HEK293 (cell line): Measurements from ENCODE around the gene NKPD1.

ENCODE experiments used
- CTCF ChIA-PET: fragments of 350-600 bp; formaldehyde crosslinking; extraction: SDS; loops from one replicate; lab custom pipeline; 2021; ENCODE audit warnings: antibody characterized with exemption; lab: Yijun Ruan, JAX
- POLR2A ChIA-PET: fragments of 300-600 bp; formaldehyde crosslinking; extraction: SDS; loops from one replicate; lab custom pipeline; 2020; ENCODE audit warnings: antibody characterized with exemption, inconsistent platforms; lab: Yijun Ruan, JAX
- H3K27ac ChIP-seq: fragments of 200-500 bp; sonication (Bioruptor generic); 2 replicates; pipeline ENCODE4 v1.5.1; 2014; ENCODE audit warnings: low read depth, low read length, control low read depth, inconsistent platforms; ENCODE audit errors: extremely low read depth
- H3K36me3 ChIP-seq, 2 experiments: fragments of 200-500 bp in 1 of 2; sonication (Bioruptor generic) in 1 of 2; 1 replicate in 1 of 2; 2 replicates in 1 of 2; pipeline ENCODE4 v1.5.1; 2014 to 2017; ENCODE audit warnings: inconsistent platforms in 2 of 2, low read length in 2 of 2; ENCODE audit not compliant: control insufficient read depth in 2 of 2, insufficient read depth in 1 of 2
- H3K4me1 ChIP-seq: fragments of 200-500 bp; sonication (Bioruptor generic); 2 replicates; pipeline ENCODE4 v1.5.1; 2014; ENCODE audit warnings: mild to moderate bottlenecking, low read length, inconsistent platforms; ENCODE audit not compliant: control insufficient read depth, insufficient read depth
- H3K4me3 ChIP-seq: 2 replicates; pipeline ENCODE4 v1.5.1; 2011; ENCODE audit warnings: low read depth, mild to moderate bottlenecking, control low read depth, low read length, moderate library complexity
- H3K9me3 ChIP-seq: fragments of 200-500 bp; sonication (Bioruptor generic); 2 replicates; pipeline ENCODE4 v1.5.1; 2014; ENCODE audit warnings: low read depth, low read length, inconsistent platforms; ENCODE audit not compliant: control insufficient read depth, insufficient read depth
- GLIS1 ChIP-seq: fragments of 450-650 bp; formaldehyde crosslinking; IDR thresholded peaks from 2 replicates; pipeline ENCODE4 v1.5.1; 2016; ENCODE audit warnings: missing biosample characterization, missing genetic modification characterization
- HOXC10 ChIP-seq: sonication (generic); formaldehyde crosslinking; IDR thresholded peaks from 2 replicates; pipeline ENCODE4 v1.8.1; 2023; ENCODE audit warnings: mild to moderate bottlenecking, missing genetic modification reagents
- KLF1 ChIP-seq: fragments of 450-650 bp; formaldehyde crosslinking; IDR thresholded peaks from 2 replicates; pipeline ENCODE4 v1.5.1; 2016; ENCODE audit warnings: missing biosample characterization, missing genetic modification characterization
- KLF7 ChIP-seq: fragments of 450-650 bp; formaldehyde crosslinking; IDR thresholded peaks from 2 replicates; pipeline ENCODE4 v1.5.1; 2016; ENCODE audit warnings: missing biosample characterization, missing genetic modification characterization, borderline replicate concordance
- OSR2 ChIP-seq: fragments of 450-650 bp; formaldehyde crosslinking; IDR thresholded peaks from 2 replicates; pipeline ENCODE4 v1.5.1; 2016; ENCODE audit warnings: missing biosample characterization, missing genetic modification characterization
- RBAK ChIP-seq: fragments of 450-650 bp; formaldehyde crosslinking; IDR thresholded peaks from 2 replicates; pipeline ENCODE4 v1.5.1; 2016; ENCODE audit warnings: missing biosample characterization, missing genetic modification characterization
- TRIM28 ChIP-seq: IDR thresholded peaks from 2 replicates; pipeline ENCODE4 v1.6.1; 2011; ENCODE audit warnings: low read length, control low read depth, borderline replicate concordance
- ZBTB10 ChIP-seq: fragments of 450-650 bp; formaldehyde crosslinking; IDR thresholded peaks from 2 replicates; pipeline ENCODE4 v1.5.1; 2016; ENCODE audit warnings: missing biosample characterization, missing genetic modification characterization
- ZBTB17 ChIP-seq: fragments of 450-650 bp; formaldehyde crosslinking; IDR thresholded peaks from 2 replicates; pipeline ENCODE4 v1.5.1; 2016; ENCODE audit warnings: missing biosample characterization, missing genetic modification characterization
- ZBTB48 ChIP-seq: fragments of 450-650 bp; formaldehyde crosslinking; IDR thresholded peaks from 2 replicates; pipeline ENCODE4 v1.5.1; 2016; ENCODE audit warnings: missing biosample characterization, missing genetic modification characterization
- ZFP37 ChIP-seq: fragments of 450-650 bp; formaldehyde crosslinking; IDR thresholded peaks from 2 replicates; pipeline ENCODE4 v1.5.1; 2016; ENCODE audit warnings: missing biosample characterization, missing genetic modification characterization
- ZNF155 ChIP-seq: fragments of 450-650 bp; formaldehyde crosslinking; IDR thresholded peaks from 2 replicates; pipeline ENCODE4 v1.5.1; 2016; ENCODE audit warnings: missing biosample characterization, missing genetic modification characterization
- ZNF169 ChIP-seq: fragments of 450-650 bp; formaldehyde crosslinking; IDR thresholded peaks from 2 replicates; pipeline ENCODE4 v1.5.1; 2016; ENCODE audit warnings: missing biosample characterization, missing genetic modification characterization
- ZNF175 ChIP-seq: fragments of 450-650 bp; formaldehyde crosslinking; IDR thresholded peaks from 2 replicates; pipeline ENCODE4 v1.5.1; 2016; ENCODE audit warnings: missing biosample characterization, missing genetic modification characterization
- ZNF19 ChIP-seq: fragments of 450-650 bp; formaldehyde crosslinking; IDR thresholded peaks from 2 replicates; pipeline ENCODE4; 2016; ENCODE audit warnings: missing biosample characterization, missing genetic modification characterization, low read depth
- ZNF211 ChIP-seq: fragments of 450-650 bp; formaldehyde crosslinking; IDR thresholded peaks from 2 replicates; pipeline ENCODE4 v1.5.1; 2016; ENCODE audit warnings: low read depth, missing biosample characterization, missing genetic modification characterization
- ZNF248 ChIP-seq: fragments of 450-650 bp; formaldehyde crosslinking; IDR thresholded peaks from 2 replicates; pipeline ENCODE4 v1.5.1; 2017; ENCODE audit warnings: missing biosample characterization, missing genetic modification characterization
- ZNF335 ChIP-seq: fragments of 450-650 bp; formaldehyde crosslinking; conservative IDR thresholded peaks from 2 replicates; pipeline ENCODE4 v1.5.1; 2016; ENCODE audit warnings: missing biosample characterization, missing genetic modification characterization
- ZNF391 ChIP-seq: fragments of 450-650 bp; formaldehyde crosslinking; IDR thresholded peaks from 2 replicates; pipeline ENCODE4 v1.5.1; 2016; ENCODE audit warnings: low read depth, missing biosample characterization, missing genetic modification characterization, borderline replicate concordance
- ZNF423 ChIP-seq: fragments of 450-650 bp; formaldehyde crosslinking; IDR thresholded peaks from 2 replicates; pipeline ENCODE4 v1.5.1; 2016; ENCODE audit warnings: missing biosample characterization, missing genetic modification characterization
- ZNF513 ChIP-seq: fragments of 450-650 bp; IDR thresholded peaks from 2 replicates; pipeline ENCODE4 v1.5.1; 2018; ENCODE audit warnings: missing biosample characterization, missing genetic modification characterization
- ZNF548 ChIP-seq: fragments of 450-650 bp; formaldehyde crosslinking; IDR thresholded peaks from 2 replicates; pipeline ENCODE4 v1.5.1; 2016; ENCODE audit warnings: missing biosample characterization, missing genetic modification characterization
- ZNF596 ChIP-seq: fragments of 450-650 bp; IDR thresholded peaks from 2 replicates; pipeline ENCODE4 v1.5.0; 2018; ENCODE audit warnings: missing biosample characterization, mild to moderate bottlenecking, missing genetic modification characterization, moderate library complexity
- ZNF623 ChIP-seq: fragments of 450-650 bp; formaldehyde crosslinking; IDR thresholded peaks from 2 replicates; pipeline ENCODE4 v1.5.1; 2016; ENCODE audit warnings: missing biosample characterization, missing genetic modification characterization
- ZNF660 ChIP-seq: fragments of 450-650 bp; IDR thresholded peaks from 2 replicates; pipeline ENCODE4 v1.5.1; 2018; ENCODE audit warnings: missing biosample characterization, mild to moderate bottlenecking, missing genetic modification characterization
- ZNF777 ChIP-seq: fragments of 450-650 bp; formaldehyde crosslinking; IDR thresholded peaks from 2 replicates; pipeline ENCODE4 v1.5.1; 2017; ENCODE audit warnings: missing biosample characterization, missing genetic modification characterization, borderline replicate concordance
- ZNF785 ChIP-seq: fragments of 450-650 bp; formaldehyde crosslinking; IDR thresholded peaks from 2 replicates; pipeline ENCODE4 v1.5.1; 2016; ENCODE audit warnings: missing biosample characterization, missing genetic modification characterization
- TF ChIP-seq, protein P1 (sequence below): sonication (generic); formaldehyde crosslinking; IDR thresholded peaks from 2 replicates; pipeline ENCODE4 v1.8.1; 2022; ENCODE audit warnings: mild to moderate bottlenecking, moderate library complexity, missing genetic modification reagents
- TF ChIP-seq, protein P2 (sequence below): fragments of 450-650 bp; formaldehyde crosslinking; IDR thresholded peaks from 2 replicates; pipeline ENCODE4 v1.5.1; 2016; ENCODE audit warnings: missing biosample characterization, missing genetic modification characterization
- TF ChIP-seq, protein P3 (sequence below): fragments of 450-650 bp; formaldehyde crosslinking; IDR thresholded peaks from 2 replicates; pipeline ENCODE4 v1.5.1; 2016; ENCODE audit warnings: missing biosample characterization, missing genetic modification characterization

Gene NKPD1

GRCh38 chr19:45179072-45179891, 18.5 kb upstream of the NKPD1 start:
- POLR2A ChIA-PET, result interaction anchor here (0.7 to 4.2 kb wide), 16 partner anchors 11 to 333 kb away, joined by 3 to 54 read pairs (median 4); partner anchors contain the start of genes CLASRP, CLPTM1, ERCC2 and NECTIN2
- Histone ChIP-seq H3K27ac (peak overlapping the region; percentile 85), H3K4me1 (peaks cover 8% of the 10 kb centered on the region), H3K4me3 (peak overlapping the region; percentile 71), H3K9me3 (no peaks in the 10 kb centered on the region), H3K36me3 (peaks cover 8 to 9% of the 10 kb centered on the region in 2 experiments)
- CTCF ChIA-PET, result interaction anchor here (0.7 to 2.8 kb wide), 9 partner anchors 8 to 299 kb away, joined by 3 to 16 read pairs (median 5); no protein-coding TSS in a partner anchor
- TF ChIP-seq ZNF777 (tag by site-specific recombination) (peak; percentile 84), ZBTB48 (peak; percentile 50; the same call in 1 of the 2 replicates), OSR2 (no peak), GLIS1 (tag by site-specific recombination) (no peak), ZNF175 (tag by site-specific recombination) (no peak), ZNF19 (tag by site-specific recombination) (no peak), ZNF155 (no peak), ZBTB17 (tag by site-specific recombination) (no peak), KLF1 (tag by site-specific recombination) (0 out of 2 replicates have a peak, but pooled peaks have one; percentile 0), ZNF248 (tag by site-specific recombination) (no peak), ZNF335 (tag by site-specific recombination) (peak; percentile 90), ZNF596 (no peak), ZNF660 (peak; percentile 62; the same call in 1 of the 2 replicates), ZNF513 (tag by site-specific recombination) (no peak; the same call in 1 of the 2 replicates), ZNF785 (no peak), RBAK (tag by site-specific recombination) (no peak), ZNF391 (tag by site-specific recombination) (no peak), ZFP37 (tag by site-specific recombination) (peak; percentile 78; the same call in 1 of the 2 replicates), HOXC10 (CRISPR knock-in tag) (no peak), ZNF169 (tag by site-specific recombination) (no peak), ZNF423 (tag by site-specific recombination) (no peak), TRIM28 (no peak), ZNF211 (tag by site-specific recombination) (no peak), ZNF623 (tag by site-specific recombination) (no peak), ZNF548 (tag by site-specific recombination) (no peak), ZBTB10 (tag by site-specific recombination) (0 out of 2 replicates have a peak, but pooled peaks have one; percentile 38), KLF7 (no peak)
- TF ChIP-seq, protein P1, sequence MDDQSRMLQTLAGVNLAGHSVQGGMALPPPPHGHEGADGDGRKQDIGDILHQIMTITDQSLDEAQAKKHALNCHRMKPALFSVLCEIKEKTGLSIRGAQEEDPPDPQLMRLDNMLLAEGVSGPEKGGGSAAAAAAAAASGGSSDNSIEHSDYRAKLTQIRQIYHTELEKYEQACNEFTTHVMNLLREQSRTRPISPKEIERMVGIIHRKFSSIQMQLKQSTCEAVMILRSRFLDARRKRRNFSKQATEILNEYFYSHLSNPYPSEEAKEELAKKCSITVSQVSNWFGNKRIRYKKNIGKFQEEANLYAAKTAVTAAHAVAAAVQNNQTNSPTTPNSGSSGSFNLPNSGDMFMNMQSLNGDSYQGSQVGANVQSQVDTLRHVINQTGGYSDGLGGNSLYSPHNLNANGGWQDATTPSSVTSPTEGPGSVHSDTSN (CRISPR knock-in tag), result 0 out of 2 replicates have a peak, but pooled peaks have one; percentile 62
- TF ChIP-seq, protein P2, sequence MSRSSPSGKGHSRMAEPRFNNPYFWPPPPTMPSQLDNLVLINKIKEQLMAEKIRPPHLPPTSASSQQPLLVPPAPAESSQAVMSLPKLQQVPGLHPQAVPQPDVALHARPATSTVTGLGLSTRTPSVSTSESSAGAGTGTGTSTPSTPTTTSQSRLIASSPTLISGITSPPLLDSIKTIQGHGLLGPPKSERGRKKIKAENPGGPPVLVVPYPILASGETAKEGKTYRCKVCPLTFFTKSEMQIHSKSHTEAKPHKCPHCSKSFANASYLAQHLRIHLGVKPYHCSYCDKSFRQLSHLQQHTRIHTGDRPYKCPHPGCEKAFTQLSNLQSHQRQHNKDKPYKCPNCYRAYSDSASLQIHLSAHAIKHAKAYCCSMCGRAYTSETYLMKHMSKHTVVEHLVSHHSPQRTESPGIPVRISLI (tag by site-specific recombination), result no peak
- TF ChIP-seq, protein P3, sequence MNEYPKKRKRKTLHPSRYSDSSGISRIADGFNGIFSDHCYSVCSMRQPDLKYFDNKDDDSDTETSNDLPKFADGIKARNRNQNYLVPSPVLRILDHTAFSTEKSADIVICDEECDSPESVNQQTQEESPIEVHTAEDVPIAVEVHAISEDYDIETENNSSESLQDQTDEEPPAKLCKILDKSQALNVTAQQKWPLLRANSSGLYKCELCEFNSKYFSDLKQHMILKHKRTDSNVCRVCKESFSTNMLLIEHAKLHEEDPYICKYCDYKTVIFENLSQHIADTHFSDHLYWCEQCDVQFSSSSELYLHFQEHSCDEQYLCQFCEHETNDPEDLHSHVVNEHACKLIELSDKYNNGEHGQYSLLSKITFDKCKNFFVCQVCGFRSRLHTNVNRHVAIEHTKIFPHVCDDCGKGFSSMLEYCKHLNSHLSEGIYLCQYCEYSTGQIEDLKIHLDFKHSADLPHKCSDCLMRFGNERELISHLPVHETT (tag by site-specific recombination), result no peak
